ENCODE measurements around the gene H3-3A.
"Not testable (repeated sequence)": the region's sequence is repeated elsewhere in the genome, so short reads cannot be mapped to it uniquely, and the experiment has no call there.

H3-3A gene

GRCh38 chr1:226086776-226087175 lies 24.3 kb downstream of the H3-3A start:
- DNase-seq: no peak

DNA sequence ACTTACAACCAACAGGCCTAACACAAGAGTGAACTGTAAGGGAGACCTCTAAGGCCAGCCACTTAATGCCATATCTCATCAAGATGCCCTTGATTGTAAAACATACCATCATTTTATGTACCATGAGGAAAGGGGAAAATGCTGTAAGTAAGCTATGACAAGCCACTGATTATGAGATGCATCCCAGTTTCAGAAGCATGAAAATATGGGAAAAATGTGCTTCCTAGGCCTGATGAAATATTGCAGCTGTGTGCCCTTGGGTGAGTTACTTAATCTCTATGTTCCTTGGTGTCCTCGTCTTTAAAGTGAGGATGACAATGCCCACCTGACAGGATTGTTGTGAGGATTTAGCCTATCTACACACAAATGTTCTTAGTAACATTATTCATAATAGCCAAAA lies 28.9 kb downstream of the H3-3A start:
- no peak for DNase-seq

GRCh38 chr1:226092048-226092820 lies 29.7 kb downstream of the H3-3A start:
- not testable (repeated sequence) for DNase-seq

GRCh38 chr1:226092965-226093364 lies 30.4 kb downstream of the H3-3A start:
- DNase-seq: no peak

- no peak for DNase-seq
Measured at GRCh38 chr1:226093621-226094020, 31.1 kb downstream of the H3-3A start.

DNA sequence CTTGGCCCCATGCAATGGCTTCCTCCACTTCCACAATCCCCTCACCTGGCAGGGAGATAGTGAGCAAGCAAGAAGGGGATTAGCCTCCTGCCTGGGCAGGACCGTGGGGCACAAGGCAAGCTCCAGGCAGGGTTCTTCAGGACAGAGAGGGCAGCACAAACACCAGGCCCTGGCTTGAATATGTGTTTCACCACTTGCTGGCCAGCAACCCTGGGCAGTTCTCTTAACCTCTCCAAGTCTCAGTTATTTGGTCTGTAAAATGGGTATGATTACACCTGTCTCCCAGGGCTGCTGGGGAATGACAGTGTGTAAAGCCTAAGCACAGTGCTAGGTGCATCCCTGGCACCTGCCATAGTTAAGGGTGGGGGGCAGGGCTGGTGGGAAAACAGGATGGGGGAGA lies 31.9 kb downstream of the H3-3A start:
- DNase-seq: no peak

GRCh38 chr1:226095286-226095685 lies 32.8 kb downstream of the H3-3A start:
- DNase-seq: no peak

- no peak for DNase-seq
Measured at GRCh38 chr1:226097866-226098625, 35.5 kb downstream of the H3-3A start.

DNA sequence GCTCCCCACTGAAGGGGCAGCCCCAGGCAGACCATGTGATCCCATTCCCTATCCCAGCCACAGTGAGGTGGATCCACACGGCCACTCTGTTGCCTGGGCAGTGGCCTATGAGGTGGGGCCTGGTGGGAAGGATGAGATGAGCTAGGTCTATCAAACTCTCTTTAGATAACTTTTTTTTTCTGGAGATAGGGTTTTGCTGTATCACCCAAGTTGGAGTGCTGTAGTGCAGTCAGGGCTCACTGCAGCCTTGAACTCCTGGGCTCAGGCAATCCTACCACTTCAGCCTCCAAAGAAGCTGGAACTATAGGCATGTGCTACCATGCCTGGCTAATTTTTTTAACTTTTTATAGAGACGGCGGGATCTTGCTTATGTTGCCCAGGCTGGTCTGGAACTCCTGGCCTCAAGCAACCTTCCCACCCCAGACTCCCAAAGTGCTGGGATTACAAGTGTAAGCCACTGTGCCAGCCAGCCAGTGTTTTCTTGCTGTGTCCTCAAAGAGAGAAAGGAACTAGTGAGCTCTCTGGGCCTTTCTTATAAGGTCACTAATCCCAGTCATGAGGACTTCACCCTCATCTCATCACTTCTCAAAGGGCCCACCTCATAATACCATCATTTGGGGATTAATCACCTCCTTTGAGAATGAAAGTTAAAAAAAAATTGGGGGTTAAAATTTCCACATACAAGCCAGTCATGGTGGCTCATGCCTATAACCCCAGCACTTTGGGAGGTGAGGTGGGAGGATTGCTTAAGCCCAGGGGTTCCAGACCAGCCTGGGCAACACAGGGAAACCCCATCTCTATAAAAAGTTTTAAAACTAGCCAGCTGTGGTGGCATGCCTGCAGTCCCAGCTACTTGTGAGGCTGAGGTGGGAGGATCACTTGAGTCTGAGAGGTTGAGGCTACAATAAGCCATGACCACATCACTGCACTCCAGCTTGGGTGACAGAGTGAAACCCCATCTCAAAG lies 36.6 kb downstream of the H3-3A start:
- no peak for DNase-seq

DNA sequence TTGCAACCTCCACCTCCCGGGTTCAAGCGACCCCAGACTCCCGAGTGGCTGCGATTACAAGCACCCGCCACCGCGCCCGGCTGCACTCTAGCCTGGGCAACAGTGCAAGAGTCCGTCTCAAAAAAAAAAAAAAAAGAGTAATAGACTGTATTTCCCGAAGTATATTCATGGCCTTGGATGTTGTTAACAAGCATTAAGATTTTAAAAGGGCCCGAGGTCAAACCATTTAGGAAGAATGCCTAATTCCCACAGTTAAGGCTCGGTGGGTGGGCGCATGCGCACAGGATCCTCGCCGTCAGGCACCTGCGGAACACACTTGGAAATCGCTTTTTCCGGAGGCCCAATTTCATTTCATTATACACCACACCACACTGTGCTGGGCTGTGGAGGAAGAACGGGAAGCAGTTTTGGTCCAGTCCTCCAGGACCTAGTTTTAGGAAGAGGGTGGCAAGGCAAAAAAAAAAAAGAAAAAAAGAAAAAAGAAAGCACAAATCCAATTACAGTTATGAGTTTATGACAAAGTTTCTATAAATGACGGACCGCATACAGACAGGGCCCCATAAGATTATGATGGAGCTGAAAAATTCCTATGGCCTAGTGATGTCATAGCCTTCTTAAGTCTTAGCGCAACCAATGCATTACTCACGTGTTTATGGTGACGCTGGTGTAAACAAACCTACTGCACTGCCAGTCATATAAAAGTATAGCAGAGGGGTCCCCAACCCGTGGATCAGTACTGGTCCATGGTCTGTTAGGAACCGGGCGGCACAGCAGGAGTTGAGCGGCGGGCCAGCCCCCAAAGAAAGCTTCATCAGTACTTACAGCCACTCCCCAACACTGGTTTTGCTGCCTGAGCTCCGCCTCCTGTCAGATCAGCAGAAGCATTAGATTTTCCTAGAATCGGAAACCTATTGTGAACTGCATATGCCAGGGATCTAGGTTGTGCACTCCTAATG lies 38.2 kb downstream of the H3-3A start:
- no peak for DNase-seq

- DNase-seq: no peak
Measured at GRCh38 chr1:226104671-226105121, 42.2 kb downstream of the H3-3A start.

DNA sequence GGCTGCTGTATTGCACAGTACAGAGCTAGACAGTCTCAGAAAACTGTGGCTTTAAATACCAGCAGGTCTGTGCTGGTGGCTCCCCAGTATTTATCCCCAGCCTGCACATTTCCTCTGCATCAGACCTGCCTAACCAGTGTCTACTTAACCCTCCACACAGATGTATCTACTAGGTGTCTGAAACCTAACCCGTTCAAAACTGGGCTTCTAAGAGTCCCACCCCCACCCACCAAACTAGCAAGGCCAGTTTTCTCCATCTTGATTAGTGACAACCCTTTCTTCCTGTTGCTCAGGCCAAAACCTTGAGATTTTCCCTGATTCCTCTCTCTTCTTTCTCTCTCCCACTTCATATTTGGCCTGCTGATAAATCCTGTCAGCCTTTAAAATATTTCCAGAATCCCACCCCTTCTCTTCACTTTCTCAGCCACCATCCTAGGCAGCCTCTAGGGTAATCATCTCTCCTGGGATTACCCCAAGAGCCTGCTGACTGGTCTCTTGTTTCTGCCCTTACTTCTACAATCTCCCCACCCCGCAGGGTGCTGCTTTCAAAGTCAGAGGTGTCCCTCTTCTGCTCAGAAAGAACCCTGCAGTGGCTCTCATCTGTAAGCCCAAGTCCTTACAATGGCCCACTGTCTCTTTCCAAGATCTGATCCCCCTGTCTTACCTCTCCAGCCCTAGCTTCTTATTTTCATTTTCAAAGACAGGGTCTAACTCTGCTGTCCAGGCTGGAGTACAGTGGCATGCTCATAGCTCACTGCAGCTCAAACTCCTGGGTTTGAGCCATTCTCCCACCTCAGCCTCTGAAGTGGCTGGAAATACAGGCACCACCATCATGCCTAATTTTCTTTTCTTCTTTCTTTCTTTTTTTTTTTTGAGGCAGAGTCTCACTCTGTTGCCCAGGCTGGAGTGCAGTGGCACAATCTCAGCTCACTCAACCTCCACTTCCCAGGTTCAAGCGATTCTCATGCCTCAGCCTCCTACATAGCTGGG lies 45.2 kb downstream of the H3-3A start:
- no peak for DNase-seq

GRCh38 chr1:226108935-226109828 lies 46.7 kb downstream of the H3-3A start:
- no peak for DNase-seq

GRCh38 chr1:226109829-226110248 lies 47.3 kb downstream of the H3-3A start:
- peak; percentile 56 for DNase-seq

DNA sequence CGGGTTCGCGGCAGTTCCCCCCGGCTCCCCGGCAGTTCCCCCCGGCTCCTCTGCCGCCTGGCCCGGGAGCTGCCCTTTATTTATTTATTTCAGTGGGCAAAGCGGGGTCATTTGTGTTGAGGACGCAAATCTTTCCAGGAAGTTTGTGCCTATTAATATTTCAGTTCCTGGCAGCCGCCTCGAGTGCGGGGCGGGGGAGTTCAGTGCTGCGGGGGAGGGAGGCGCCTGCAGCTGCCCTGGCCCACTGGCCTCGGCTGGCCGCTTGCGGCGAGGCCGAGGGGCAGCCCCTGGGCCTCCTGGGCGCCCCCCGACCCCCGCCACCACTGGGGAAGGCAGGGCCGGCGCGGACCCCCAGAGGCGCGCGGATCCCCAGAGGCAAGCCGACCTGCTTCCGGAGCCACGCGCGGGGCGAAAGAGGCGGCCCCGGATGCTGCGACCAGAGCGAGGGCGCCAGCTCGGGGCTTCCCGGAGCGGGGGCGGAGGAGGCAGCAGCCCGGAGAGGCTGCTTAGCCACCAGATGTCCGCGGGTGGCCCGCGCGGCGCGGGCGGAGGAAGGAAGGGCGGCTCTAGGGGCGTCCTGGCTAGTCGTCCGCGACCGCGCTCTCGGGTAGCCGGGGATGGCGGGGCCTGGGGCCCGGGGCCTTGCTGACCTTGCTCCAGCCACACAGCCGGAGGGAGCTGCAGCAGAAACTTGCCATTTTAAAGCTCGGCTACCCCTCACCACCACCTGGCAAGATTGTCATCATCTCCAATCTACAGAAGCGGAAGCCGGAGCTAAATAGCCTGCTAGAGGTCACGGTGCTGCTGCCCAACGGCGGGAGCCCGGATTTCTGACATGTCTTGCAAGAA lies 48.0 kb downstream of the H3-3A start:
- peak; percentile 19 for DNase-seq

DNA sequence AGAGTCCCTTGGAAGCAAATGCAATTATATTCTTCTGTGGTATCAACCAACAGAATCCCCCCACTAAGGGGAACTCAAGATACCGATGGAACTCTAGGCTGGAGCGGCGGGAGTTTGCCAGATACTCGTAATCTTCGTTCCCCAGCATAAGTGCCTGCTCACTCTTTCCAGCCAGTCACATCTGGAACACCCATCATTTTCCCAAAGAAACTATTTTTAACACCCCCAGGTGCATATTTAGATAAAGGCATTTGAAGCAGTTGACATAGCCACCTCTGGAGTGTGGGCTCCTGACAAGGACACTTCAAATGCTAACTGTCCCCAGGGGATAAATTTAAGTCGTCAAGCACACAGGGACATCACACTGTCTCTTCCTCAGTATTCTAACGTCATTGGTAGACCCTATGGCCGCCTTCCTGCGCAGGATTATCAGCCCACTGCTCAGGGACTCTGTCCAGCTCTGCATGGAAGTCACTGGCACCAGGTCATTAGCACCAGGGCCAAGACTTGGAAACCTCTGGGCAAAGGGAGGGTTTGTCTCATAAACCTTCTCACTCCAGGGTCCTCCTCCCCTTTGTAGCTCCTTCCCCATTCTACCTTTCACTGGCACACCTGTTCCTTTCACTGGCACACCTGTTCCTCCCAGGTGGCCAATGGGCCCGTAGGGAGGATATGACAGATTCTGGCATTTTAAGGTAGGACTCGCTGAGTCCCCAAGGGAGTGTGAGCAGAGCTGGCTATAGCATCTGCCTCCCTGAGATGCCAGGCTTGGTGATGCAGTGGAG lies 48.8 kb downstream of the H3-3A start:
- DNase-seq: no peak

GRCh38 chr1:226111883-226112261 lies 49.4 kb downstream of the H3-3A start:
- DNase-seq: no peak

DNA sequence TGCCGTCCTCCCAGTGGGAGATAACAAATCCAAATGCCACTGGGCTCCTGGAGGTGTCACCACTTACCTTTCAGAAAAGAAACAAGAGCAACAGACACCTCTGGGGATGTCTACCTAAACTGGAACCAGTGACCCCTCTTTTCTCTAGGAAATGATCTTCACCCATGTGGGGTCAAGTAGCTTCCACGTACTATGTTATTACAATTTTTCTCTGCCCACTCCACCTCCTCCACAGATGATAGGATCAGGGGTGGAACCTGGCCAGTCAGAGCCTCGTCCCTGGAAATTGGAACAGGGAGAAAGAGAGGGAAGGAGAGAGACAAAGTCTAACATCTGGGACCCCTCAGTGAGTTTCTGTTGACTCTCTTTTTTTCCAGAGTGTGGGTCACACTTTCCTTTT lies 50.1 kb downstream of the H3-3A start:
- no peak for DNase-seq

All from activated CD4-positive, alpha-beta T cell treated with anti-CD3 and anti-CD28 coated beads for 1 hour (primary cell).